MM.1S (cell line): ENCODE results near the gene XPO6.

Source experiments
- DNase-seq: peaks from one replicate; pipeline ENCODE4 v3.0.0-alpha.2; 2015
- H2AFZ ChIP-seq: fragments of 300-600 bp; sonication (generic); 2 replicates; pipeline ENCODE4 v1.6.0; 2016; ENCODE audit warnings: antibody characterized with exemption, low read length
- H3F3A ChIP-seq: fragments of 300-600 bp; sonication (generic); 2 replicates; pipeline ENCODE4 v1.6.1; 2016; ENCODE audit warnings: mild to moderate bottlenecking, antibody characterized with exemption, low read length, moderate library complexity, mixed read lengths; ENCODE audit not compliant: insufficient read depth
- H3K27ac ChIP-seq: fragments of 300-600 bp; sonication (generic); 2 replicates; pipeline ENCODE4 v1.5.1; 2016; ENCODE audit warnings: mild to moderate bottlenecking, low read length
- H3K27me3 ChIP-seq: fragments of 300-600 bp; sonication (generic); replicated peaks from 2 replicates; pipeline ENCODE4 v1.6.0; 2016; ENCODE audit warnings: low read length; ENCODE audit not compliant: insufficient read depth
- H3K36me3 ChIP-seq: fragments of 300-600 bp; sonication (generic); replicated peaks from 2 replicates; pipeline ENCODE4 v1.6.1; 2016; ENCODE audit warnings: mild to moderate bottlenecking, low read length, mixed read lengths; ENCODE audit not compliant: insufficient read depth
- H3K4me1 ChIP-seq: fragments of 300-600 bp; sonication (generic); 2 replicates; pipeline ENCODE4 v1.6.1; 2016; ENCODE audit warnings: low read length, mixed read lengths
- H3K4me2 ChIP-seq: fragments of 300-600 bp; sonication (generic); 2 replicates; pipeline ENCODE4 v1.6.0; 2016; ENCODE audit warnings: low read depth, low read length
- H3K4me3 ChIP-seq: fragments of 300-600 bp; sonication (generic); 2 replicates; pipeline ENCODE4 v1.5.1; 2016; ENCODE audit warnings: low read length, mixed read lengths
- H3K79me2 ChIP-seq: fragments of 300-600 bp; sonication (generic); 2 replicates; pipeline ENCODE4 v1.6.1; 2016; ENCODE audit warnings: mixed run types, low read length, mixed read lengths
- H3K9ac ChIP-seq: fragments of 300-600 bp; sonication (generic); 2 replicates; pipeline ENCODE4 v1.6.1; 2016; ENCODE audit warnings: low read length, mixed read lengths
- H3K9me2 ChIP-seq: fragments of 300-600 bp; sonication (generic); replicated peaks from 2 replicates; pipeline ENCODE4 v1.6.1; 2016; ENCODE audit warnings: mild to moderate bottlenecking, low read length, mixed read lengths; ENCODE audit not compliant: insufficient read depth
- H3K9me3 ChIP-seq: fragments of 300-600 bp; sonication (generic); replicated peaks from 2 replicates; pipeline ENCODE4 v1.6.1; 2016; ENCODE audit warnings: mild to moderate bottlenecking, low read length, mixed read lengths; ENCODE audit not compliant: insufficient read depth
- H4K20me1 ChIP-seq: fragments of 300-600 bp; sonication (generic); 2 replicates; pipeline ENCODE4 v1.6.1; 2016; ENCODE audit warnings: mild to moderate bottlenecking, low read length, moderate library complexity, mixed read lengths; ENCODE audit not compliant: insufficient read depth
- EZH2 ChIP-seq: fragments of 300-600 bp; sonication (generic); optimal IDR thresholded peaks from 2 replicates; pipeline ENCODE3; 2017; ENCODE audit warnings: low read depth, mild to moderate bottlenecking, antibody characterized with exemption, low read length, mixed read lengths
- EZH2phosphoT487 ChIP-seq: fragments of 300-600 bp; sonication (generic); IDR thresholded peaks from 2 replicates; pipeline ENCODE4 v1.6.1; 2018; ENCODE audit warnings: antibody characterized with exemption, low read length
- TF ChIP-seq, protein P1 (sequence below): fragments of 300-600 bp; sonication (generic); IDR thresholded peaks from 2 replicates; pipeline ENCODE4 v1.5.1; 2016; ENCODE audit warnings: antibody characterized with exemption, low read length, mixed read lengths

XPO6 gene

DNA sequence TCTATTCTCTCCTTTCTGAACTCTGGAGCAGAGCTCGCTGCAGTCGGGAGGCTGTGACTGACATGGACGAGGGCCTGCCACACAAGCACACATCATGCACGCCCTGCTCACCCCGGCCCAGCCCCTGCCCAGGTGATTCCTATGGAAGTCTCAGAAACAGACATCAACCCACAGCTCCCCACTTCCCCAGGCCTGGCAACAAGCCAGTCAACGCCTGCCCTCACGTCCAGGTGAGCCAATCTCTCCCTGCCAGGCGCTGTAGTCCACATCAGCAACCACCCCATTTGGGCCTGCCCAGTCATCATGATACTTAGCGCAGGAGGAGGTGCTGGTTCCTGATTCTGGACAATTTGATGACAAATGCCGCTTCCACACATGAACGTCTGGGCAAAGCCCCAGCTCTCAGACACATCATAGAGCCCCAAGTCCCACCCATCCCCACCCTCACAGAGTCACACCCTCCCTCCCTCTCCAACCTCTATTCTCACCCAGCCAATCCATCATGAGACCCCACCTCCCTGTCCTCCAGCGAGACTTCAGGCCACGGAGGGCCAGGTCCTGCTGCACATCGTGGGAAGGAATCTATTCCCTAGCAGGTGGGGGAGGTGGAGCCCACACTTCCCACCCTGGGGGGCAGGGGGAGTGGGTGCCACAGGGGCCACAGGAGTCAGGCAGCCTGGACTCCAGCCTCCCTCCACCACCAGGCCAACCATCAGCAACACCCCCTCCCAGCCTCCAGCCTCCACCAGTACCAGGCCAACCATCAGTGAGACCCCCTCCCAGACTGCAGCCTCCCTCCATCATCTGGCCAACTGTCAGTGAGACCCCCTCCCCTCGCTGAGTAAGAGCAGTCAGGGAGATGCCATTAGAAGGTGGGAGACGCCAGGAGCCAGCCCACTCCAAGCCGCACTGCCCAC is 114.5 kb downstream of the XPO6 start:
- DNase-seq, result no peak

DNA sequence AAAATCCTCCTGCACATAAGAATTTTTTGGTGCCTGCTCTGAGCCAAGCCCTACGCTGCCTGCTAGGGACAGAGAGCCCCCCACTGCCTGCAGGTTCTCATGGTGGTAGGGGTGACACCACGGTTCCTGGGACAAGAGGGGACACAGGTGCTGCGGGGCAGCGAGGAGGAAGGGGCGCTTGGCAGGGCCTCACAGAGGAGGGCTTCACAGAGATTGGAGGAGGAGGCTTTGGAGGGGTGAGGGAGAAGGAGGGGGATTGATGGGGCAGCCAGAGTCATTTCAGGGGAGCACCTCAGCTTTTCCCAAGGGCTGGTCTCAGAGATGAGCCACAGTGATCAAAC is 118.4 kb downstream of the XPO6 start:
- Histone ChIP-seq H2AFZ (no peak overlapping the region), H3K79me2 (no peaks in the 10 kb centered on the region), H3K36me3 (no peaks in the 10 kb centered on the region), H3K9ac (no peak overlapping the region), H3K4me2 (no peak overlapping the region), H3K27ac (no peak overlapping the region), H3K4me1 (no peaks in the 10 kb centered on the region), H4K20me1 (no peaks in the 10 kb centered on the region), H3K9me3 (no peaks in the 10 kb centered on the region), H3K27me3 (no peaks in the 10 kb centered on the region), H3F3A (no peaks in the 10 kb centered on the region; the same call in 1 of the 2 replicates), H3K9me2 (no peaks in the 10 kb centered on the region), H3K4me3 (no peak overlapping the region)
- no peak for DNase-seq
- TF ChIP-seq EZH2phosphoT487 (no peak), EZH2 (no peak)
- TF ChIP-seq, protein P1, sequence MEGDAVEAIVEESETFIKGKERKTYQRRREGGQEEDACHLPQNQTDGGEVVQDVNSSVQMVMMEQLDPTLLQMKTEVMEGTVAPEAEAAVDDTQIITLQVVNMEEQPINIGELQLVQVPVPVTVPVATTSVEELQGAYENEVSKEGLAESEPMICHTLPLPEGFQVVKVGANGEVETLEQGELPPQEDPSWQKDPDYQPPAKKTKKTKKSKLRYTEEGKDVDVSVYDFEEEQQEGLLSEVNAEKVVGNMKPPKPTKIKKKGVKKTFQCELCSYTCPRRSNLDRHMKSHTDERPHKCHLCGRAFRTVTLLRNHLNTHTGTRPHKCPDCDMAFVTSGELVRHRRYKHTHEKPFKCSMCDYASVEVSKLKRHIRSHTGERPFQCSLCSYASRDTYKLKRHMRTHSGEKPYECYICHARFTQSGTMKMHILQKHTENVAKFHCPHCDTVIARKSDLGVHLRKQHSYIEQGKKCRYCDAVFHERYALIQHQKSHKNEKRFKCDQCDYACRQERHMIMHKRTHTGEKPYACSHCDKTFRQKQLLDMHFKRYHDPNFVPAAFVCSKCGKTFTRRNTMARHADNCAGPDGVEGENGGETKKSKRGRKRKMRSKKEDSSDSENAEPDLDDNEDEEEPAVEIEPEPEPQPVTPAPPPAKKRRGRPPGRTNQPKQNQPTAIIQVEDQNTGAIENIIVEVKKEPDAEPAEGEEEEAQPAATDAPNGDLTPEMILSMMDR, result no peak

More for the DNA sequence above, 114.5 kb downstream of the XPO6 start:
- Histone ChIP-seq H3K9me3 (no peaks in the 10 kb centered on the region), H3K36me3 (no peaks in the 10 kb centered on the region; the same call in 1 of the 2 replicates), H3K4me2 (no peak overlapping the region), H2AFZ (no peak overlapping the region), H3K27me3 (no peaks in the 10 kb centered on the region), H3K79me2 (no peaks in the 10 kb centered on the region), H3F3A (no peaks in the 10 kb centered on the region), H3K9ac (no peak overlapping the region), H4K20me1 (no peaks in the 10 kb centered on the region), H3K4me3 (no peak overlapping the region), H3K4me1 (no peaks in the 10 kb centered on the region), H3K27ac (no peak overlapping the region), H3K9me2 (no peaks in the 10 kb centered on the region)
- TF ChIP-seq, protein P1, result no peak
- TF ChIP-seq EZH2phosphoT487 (no peak), EZH2 (no peak)

DNA sequence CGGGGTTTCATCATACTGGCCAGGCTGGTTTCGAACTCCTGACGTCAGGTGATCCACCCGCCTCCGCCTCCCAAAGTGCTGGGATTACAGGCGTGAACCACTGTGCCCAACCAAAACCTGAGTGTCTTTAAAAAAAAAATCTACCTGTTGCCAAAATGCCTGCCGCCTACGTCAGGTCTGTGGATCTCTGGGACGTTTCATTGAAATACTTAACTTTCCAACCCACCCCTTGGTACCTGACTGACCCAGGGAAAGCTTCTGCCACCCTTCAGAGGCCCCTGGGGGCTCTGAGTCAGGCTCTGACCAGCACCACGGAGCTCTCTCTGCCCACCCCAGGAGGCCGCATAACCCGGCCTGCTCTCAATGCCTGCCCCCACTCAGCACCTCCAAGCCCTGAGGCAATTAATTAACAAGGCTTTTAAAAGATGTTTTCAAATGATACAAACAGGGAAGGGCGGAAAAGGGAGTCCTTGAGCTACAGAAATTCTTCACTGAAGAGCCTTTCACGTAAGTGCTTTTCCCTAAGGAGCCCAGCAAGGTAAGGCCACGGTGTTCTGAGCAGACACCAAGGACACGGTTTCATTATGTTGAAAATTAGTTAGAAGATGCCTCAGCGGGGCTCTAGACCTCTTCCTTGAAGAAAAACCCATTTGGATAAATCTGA is 118.9 kb downstream of the XPO6 start:
- Histone ChIP-seq H3K4me3 (no peak overlapping the region), H3K9me2 (no peaks in the 10 kb centered on the region), H3K27me3 (no peaks in the 10 kb centered on the region), H3K4me2 (no peak overlapping the region), H3F3A (no peaks in the 10 kb centered on the region; the same call in 1 of the 2 replicates), H3K27ac (no peak overlapping the region), H4K20me1 (no peaks in the 10 kb centered on the region), H3K9ac (no peak overlapping the region), H3K79me2 (no peaks in the 10 kb centered on the region), H3K4me1 (no peaks in the 10 kb centered on the region), H3K9me3 (no peaks in the 10 kb centered on the region), H3K36me3 (no peaks in the 10 kb centered on the region), H2AFZ (no peak overlapping the region)
- DNase-seq, result no peak
- no peak for TF ChIP-seq EZH2phosphoT487
